Measurements from ENCODE around the gene PLS3. TPM values are rescaled to one million over a fixed set of nuclear protein-coding genes. Genes with fewer than 3 reads are reported as not detected.

Gene PLS3
- total and polyA plus RNA-seq, 2 of the 4 experiments (the other 2 are of a cell fraction): 158 to 252 TPM

DNA sequence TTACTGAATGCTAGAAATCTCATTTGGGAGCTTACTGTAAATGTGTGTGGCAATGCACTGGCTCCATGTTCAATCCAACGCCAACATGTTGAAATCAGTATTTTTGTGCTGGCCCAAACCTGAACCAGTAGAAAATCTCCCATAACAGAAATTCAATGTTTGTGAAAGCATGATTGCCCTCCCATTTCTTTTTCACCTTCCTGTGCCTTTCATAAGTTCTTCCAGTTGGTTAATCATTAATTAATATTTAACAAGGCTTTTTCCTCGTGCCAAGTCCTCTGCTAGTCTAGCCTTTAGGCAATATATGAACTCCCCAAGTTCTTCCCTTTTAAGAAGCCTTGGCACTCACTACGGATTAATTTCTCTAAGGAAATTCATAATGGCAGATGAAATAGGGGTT lies 1.3 kb upstream of the PLS3 start:
- H2BK5ac ChIP-seq (ENCODE audit: low read depth, low read length, poor library complexity, severe bottlenecking): peak overlapping the region; percentile 69
- dilution Hi-C loops (cut with HindIII; ENCODE audit: low sequenced_read_pairs, unreplicated experiment): no loop called here
- ATAC-seq (ENCODE audit: low read depth) (no peak), DNase-seq (no peak)
- no peak overlapping the region for H3K23ac ChIP-seq (ENCODE audit: low read depth, low read length)
- H3K4me3 ChIP-seq (ENCODE audit: insufficient read depth, low read depth, low read length): no peak overlapping the region
- 0 out of 2 replicates have a peak overlapping the region, but pooled peaks have one; percentile 1 for H2BK20ac ChIP-seq (ENCODE audit: low read depth, low read length)
- BruUV-seq (replicated peaks): no TSS peak
- H4K8ac ChIP-seq (ENCODE audit: low read depth in 2 of 2, low read length in 2 of 2): 0 out of 4 replicates have a peak overlapping the region, but pooled peaks of 1 of the 2 experiments have one; percentile 81
- no peak overlapping the region; the same call in 1 of the 2 replicates for H4K5ac ChIP-seq (ENCODE audit: low read depth, low read length)
- no CpG with 5 or more reads among the region's 3 CpGs for WGBS, 2 experiments (ENCODE audit: extremely low coverage in 2 of 2, insufficient read length in 1 of 2)
- in situ Hi-C loops (cut with MboI; ENCODE audit: low sequenced_read_pairs): loop anchor here (5.0 kb wide), 1 partner anchor 217 kb away; no protein-coding TSS in a partner anchor
- intact Hi-C loops (cut with micrococcal nuclease): loop anchor here (2.0 to 5.0 kb wide), 2 partner anchors 147 to 327 kb away; partner anchors contain the start of gene LRCH2
- 0 out of 3 replicates have a peak overlapping the region, but pooled peaks have one; percentile 48 for H2BK15ac ChIP-seq (ENCODE audit: low read depth, low read length)
- H3K4me1 ChIP-seq (ENCODE audit: control insufficient read depth, insufficient read depth, low read length): peaks cover 3% of the 10 kb centered on the region
- ChIA-PET POLR2A (ENCODE audit: unreplicated experiment) (no interaction called here), CTCF (interaction anchor here (1.3 kb wide), 1 partner anchor 56 kb away, joined by 4 read pairs; no protein-coding TSS in a partner anchor)
- H3K9me3 ChIP-seq (ENCODE audit: control insufficient read depth, insufficient read depth, low read length): no peaks in the 10 kb centered on the region
- H3K56ac ChIP-seq (ENCODE audit: extremely low read depth, insufficient read depth, low read length): no peak overlapping the region
- H3K14ac ChIP-seq (replicated peaks; ENCODE audit: low read depth, low read length): no peak overlapping the region
- H3K27me3 ChIP-seq (ENCODE audit: control insufficient read depth, insufficient read depth, low read length): peaks cover 2% of the 10 kb centered on the region; the same call in 1 of the 2 replicates
- H3K79me1 ChIP-seq (ENCODE audit: low read depth in 1 of 2, low read length in 2 of 2): peaks cover 0 to 5% of the 10 kb centered on the region in 2 experiments; a peak in 1 of 4 replicates
- H3K27ac ChIP-seq (ENCODE audit: insufficient read depth, low read length): no peak overlapping the region
- H2AK9ac ChIP-seq (replicated peaks; ENCODE audit: low read depth, low read length, poor library complexity): no peak overlapping the region
- H3K9ac ChIP-seq (ENCODE audit: low read depth, low read length): no peak overlapping the region
- H3K18ac ChIP-seq (ENCODE audit: low read depth, low read length): no peak overlapping the region
- H3K9me1 ChIP-seq (ENCODE audit: insufficient read depth, low read length): no peaks in the 10 kb centered on the region
- H4K20me1 ChIP-seq (ENCODE audit: insufficient read depth, low read length): peaks cover 4% of the 10 kb centered on the region; the same call in 1 of the 2 replicates
- H2AK5ac ChIP-seq (ENCODE audit: low read depth, low read length): no peak overlapping the region
- no peak for TF ChIP-seq MAZ (IDR thresholded peaks at IDR 0.05; ENCODE audit: borderline replicate concordance, low read depth, low read length)
- TF ChIP-seq, protein P1, sequence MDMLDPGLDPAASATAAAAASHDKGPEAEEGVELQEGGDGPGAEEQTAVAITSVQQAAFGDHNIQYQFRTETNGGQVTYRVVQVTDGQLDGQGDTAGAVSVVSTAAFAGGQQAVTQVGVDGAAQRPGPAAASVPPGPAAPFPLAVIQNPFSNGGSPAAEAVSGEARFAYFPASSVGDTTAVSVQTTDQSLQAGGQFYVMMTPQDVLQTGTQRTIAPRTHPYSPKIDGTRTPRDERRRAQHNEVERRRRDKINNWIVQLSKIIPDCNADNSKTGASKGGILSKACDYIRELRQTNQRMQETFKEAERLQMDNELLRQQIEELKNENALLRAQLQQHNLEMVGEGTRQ (IDR thresholded peaks at IDR 0.05; ENCODE audit: low read depth, low read length): no peak
- no peak for TF ChIP-seq NFE2L2 (IDR thresholded peaks at IDR 0.05; ENCODE audit: low read depth, low read length)
- TF ChIP-seq MAFK (IDR thresholded peaks at IDR 0.05; ENCODE audit: low read depth, low read length): no peak
- TF ChIP-seq RFX5 (IDR thresholded peaks at IDR 0.05; ENCODE audit: low read depth, low read length): no peak
- TF ChIP-seq, protein P2, sequence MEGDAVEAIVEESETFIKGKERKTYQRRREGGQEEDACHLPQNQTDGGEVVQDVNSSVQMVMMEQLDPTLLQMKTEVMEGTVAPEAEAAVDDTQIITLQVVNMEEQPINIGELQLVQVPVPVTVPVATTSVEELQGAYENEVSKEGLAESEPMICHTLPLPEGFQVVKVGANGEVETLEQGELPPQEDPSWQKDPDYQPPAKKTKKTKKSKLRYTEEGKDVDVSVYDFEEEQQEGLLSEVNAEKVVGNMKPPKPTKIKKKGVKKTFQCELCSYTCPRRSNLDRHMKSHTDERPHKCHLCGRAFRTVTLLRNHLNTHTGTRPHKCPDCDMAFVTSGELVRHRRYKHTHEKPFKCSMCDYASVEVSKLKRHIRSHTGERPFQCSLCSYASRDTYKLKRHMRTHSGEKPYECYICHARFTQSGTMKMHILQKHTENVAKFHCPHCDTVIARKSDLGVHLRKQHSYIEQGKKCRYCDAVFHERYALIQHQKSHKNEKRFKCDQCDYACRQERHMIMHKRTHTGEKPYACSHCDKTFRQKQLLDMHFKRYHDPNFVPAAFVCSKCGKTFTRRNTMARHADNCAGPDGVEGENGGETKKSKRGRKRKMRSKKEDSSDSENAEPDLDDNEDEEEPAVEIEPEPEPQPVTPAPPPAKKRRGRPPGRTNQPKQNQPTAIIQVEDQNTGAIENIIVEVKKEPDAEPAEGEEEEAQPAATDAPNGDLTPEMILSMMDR (conservative IDR thresholded peaks at IDR 0.05; ENCODE audit: low read depth, low read length): no peak
- TF ChIP-seq BHLHE40 (IDR thresholded peaks at IDR 0.05; ENCODE audit: low read depth, low read length): no peak
- no peak for TF ChIP-seq SMC3 (IDR thresholded peaks at IDR 0.05; ENCODE audit: low read depth, low read length)
- no peak for TF ChIP-seq RCOR1 (IDR thresholded peaks at IDR 0.05; ENCODE audit: insufficient replicate concordance, low read length)
- no peak for TF ChIP-seq CEBPB (IDR thresholded peaks at IDR 0.05; ENCODE audit: low read depth, low read length)
- no peak for TF ChIP-seq MXI1 (IDR thresholded peaks at IDR 0.05; ENCODE audit: borderline replicate concordance, low read depth, low read length)
- TF ChIP-seq, protein P3, sequence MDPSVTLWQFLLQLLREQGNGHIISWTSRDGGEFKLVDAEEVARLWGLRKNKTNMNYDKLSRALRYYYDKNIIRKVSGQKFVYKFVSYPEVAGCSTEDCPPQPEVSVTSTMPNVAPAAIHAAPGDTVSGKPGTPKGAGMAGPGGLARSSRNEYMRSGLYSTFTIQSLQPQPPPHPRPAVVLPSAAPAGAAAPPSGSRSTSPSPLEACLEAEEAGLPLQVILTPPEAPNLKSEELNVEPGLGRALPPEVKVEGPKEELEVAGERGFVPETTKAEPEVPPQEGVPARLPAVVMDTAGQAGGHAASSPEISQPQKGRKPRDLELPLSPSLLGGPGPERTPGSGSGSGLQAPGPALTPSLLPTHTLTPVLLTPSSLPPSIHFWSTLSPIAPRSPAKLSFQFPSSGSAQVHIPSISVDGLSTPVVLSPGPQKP (IDR thresholded peaks at IDR 0.05; ENCODE audit: borderline replicate concordance, low read depth, low read length): no peak
- no peak for TF ChIP-seq RAD21 (IDR thresholded peaks at IDR 0.05; ENCODE audit: low read length)
- TF ChIP-seq CHD1 (IDR thresholded peaks at IDR 0.05; ENCODE audit: low read depth, low read length): no peak
- H2AFZ ChIP-seq (replicated peaks; ENCODE audit: low read length, poor library complexity): no peak overlapping the region
- H3K4me2 ChIP-seq (ENCODE audit: low read depth, low read length): no peak overlapping the region
- H4K91ac ChIP-seq (ENCODE audit: insufficient read depth, low read depth, low read length): no peak overlapping the region
- no peaks in the 10 kb centered on the region for H3K36me3 ChIP-seq (ENCODE audit: control insufficient read depth, insufficient read depth, low read length)
- H3K4ac ChIP-seq (ENCODE audit: low read depth, low read length): no peak overlapping the region
- no peak overlapping the region for H2BK120ac ChIP-seq (ENCODE audit: low read depth, low read length)

Data from IMR-90 (cell line).